Endothelial cell (in vitro differentiated cells): ENCODE data around the gene PVRIG. TPM values are rescaled to one million over a fixed set of nuclear protein-coding genes. Genes with fewer than 3 reads are reported as not detected.
"Not testable (repeated sequence)": the region's sequence is repeated elsewhere in the genome, so short reads cannot be mapped to it uniquely, and the experiment has no call there.

Experiments used
- DNase-seq: peaks from one replicate; pipeline ENCODE4 v3.0.0; 2021; ENCODE audit warnings: low spot score
- H3K27ac Mint-ChIP-seq: one replicate; pipeline ENCODE4 v1.8.0; 2021; ENCODE audit warnings: mixed read lengths, inconsistent platforms; ENCODE audit not compliant: unreplicated experiment
- H3K27me3 Mint-ChIP-seq: one replicate; pipeline ENCODE4 v1.8.0; 2021; ENCODE audit warnings: mild to moderate bottlenecking, moderate library complexity, mixed read lengths, inconsistent platforms; ENCODE audit not compliant: unreplicated experiment
- H3K36me3 Mint-ChIP-seq: one replicate; pipeline ENCODE4 v1.8.0; 2021; ENCODE audit warnings: mild to moderate bottlenecking, low read depth, mixed read lengths, inconsistent platforms; ENCODE audit not compliant: unreplicated experiment
- H3K4me1 Mint-ChIP-seq: one replicate; pipeline ENCODE4 v1.8.0; 2021; ENCODE audit warnings: mild to moderate bottlenecking, mixed read lengths, inconsistent platforms; ENCODE audit not compliant: unreplicated experiment
- H3K4me3 Mint-ChIP-seq: one replicate; pipeline ENCODE4 v1.8.0; 2021; ENCODE audit warnings: mild to moderate bottlenecking, mixed read lengths, inconsistent platforms; ENCODE audit not compliant: unreplicated experiment
- H3K9me3 Mint-ChIP-seq: one replicate; pipeline ENCODE4 v1.8.0; 2021; ENCODE audit warnings: mixed read lengths, inconsistent platforms; ENCODE audit not compliant: unreplicated experiment
- CTCF ChIP-seq: fragments of 200-600 bp; sonication (generic); IDR thresholded peaks from one replicate; pipeline ENCODE4 v1.5.0; 2021; ENCODE audit warnings: antibody characterized with exemption; ENCODE audit not compliant: unreplicated experiment
- total RNA-seq: library from RNA; stranded (reverse); fragmentation: NEBNext Ultra II Directional; extraction: Animal tissue kit (Norgen Biotek cat#: 25700); gene quantifications from one replicate; pipeline ENCODE4 v1.2.1, GENCODE V29; 2021; ENCODE audit not compliant: unreplicated experiment

Gene PVRIG
- total RNA-seq, 1 donor from 2014 or later: not detected

- Mint-ChIP-seq H3K36me3 (no peaks in the 10 kb centered on the region), H3K4me3 (no peak overlapping the region), H3K4me1 (peaks cover 14% of the 10 kb centered on the region), H3K27me3 (peaks cover 9% of the 10 kb centered on the region), H3K27ac (peak overlapping the region; percentile 9), H3K9me3 (no peaks in the 10 kb centered on the region)
- peak; percentile 27 for DNase-seq
- TF ChIP-seq CTCF: peak; percentile 22
Observed at GRCh38 chr7:100247152-100247757, 27.5 kb downstream of the PVRIG start.

GRCh38 chr7:100248483-100248882, 28.7 kb downstream of the PVRIG start:
- no peak overlapping the region for H3K4me3 Mint-ChIP-seq
- TF ChIP-seq CTCF: no peak
- peaks cover 12% of the 10 kb centered on the region for H3K4me1 Mint-ChIP-seq
- H3K27me3 Mint-ChIP-seq: peaks cover 8% of the 10 kb centered on the region
- no peak overlapping the region for H3K27ac Mint-ChIP-seq
- H3K36me3 Mint-ChIP-seq: no peaks in the 10 kb centered on the region
- no peak for DNase-seq
- no peaks in the 10 kb centered on the region for H3K9me3 Mint-ChIP-seq

GRCh38 chr7:100257017-100257416, 37.3 kb downstream of the PVRIG start:
- Mint-ChIP-seq H3K27me3 (no peaks in the 10 kb centered on the region), H3K4me1 (no peaks in the 10 kb centered on the region), H3K36me3 (peaks cover 2% of the 10 kb centered on the region), H3K27ac (no peak overlapping the region), H3K4me3 (no peak overlapping the region), H3K9me3 (no peaks in the 10 kb centered on the region)
- TF ChIP-seq CTCF: no peak
- DNase-seq: no peak

GRCh38 chr7:100259984-100260383, 40.2 kb downstream of the PVRIG start:
- not testable (repeated sequence) for H3K27ac Mint-ChIP-seq, H3K9me3 Mint-ChIP-seq, H3K4me1 Mint-ChIP-seq, DNase-seq, H3K4me3 Mint-ChIP-seq, H3K27me3 Mint-ChIP-seq, H3K36me3 Mint-ChIP-seq

GRCh38 chr7:100262896-100263295, 43.1 kb downstream of the PVRIG start:
- H3K4me1 Mint-ChIP-seq: peaks cover 18% of the 10 kb centered on the region
- H3K4me3 Mint-ChIP-seq, H3K27me3 Mint-ChIP-seq, DNase-seq, H3K36me3 Mint-ChIP-seq, H3K9me3 Mint-ChIP-seq, H3K27ac Mint-ChIP-seq: not testable (repeated sequence)

- Mint-ChIP-seq H3K4me3 (peak overlapping the region; percentile 26), H3K4me1 (peaks cover 26% of the 10 kb centered on the region)
- not testable (repeated sequence) for H3K36me3 Mint-ChIP-seq, H3K9me3 Mint-ChIP-seq, H3K27ac Mint-ChIP-seq, DNase-seq, H3K27me3 Mint-ChIP-seq
Observed at GRCh38 chr7:100264223-100264622, 44.5 kb downstream of the PVRIG start.

- not testable (repeated sequence) for H3K27me3 Mint-ChIP-seq, H3K27ac Mint-ChIP-seq, H3K36me3 Mint-ChIP-seq, H3K4me3 Mint-ChIP-seq, DNase-seq, H3K9me3 Mint-ChIP-seq
- peaks cover 26% of the 10 kb centered on the region for H3K4me1 Mint-ChIP-seq
Observed at GRCh38 chr7:100264669-100265165, 45.0 kb downstream of the PVRIG start.

GRCh38 chr7:100265851-100266250, 46.1 kb downstream of the PVRIG start:
- H3K4me3 Mint-ChIP-seq, H3K36me3 Mint-ChIP-seq, DNase-seq, H3K27ac Mint-ChIP-seq, H3K9me3 Mint-ChIP-seq, H3K27me3 Mint-ChIP-seq: not testable (repeated sequence)
- peaks cover 29% of the 10 kb centered on the region for H3K4me1 Mint-ChIP-seq
